Endothelial cell of umbilical vein (primary cell): ENCODE data around the gene PRSS48. TPM values are rescaled to one million over a fixed set of nuclear protein-coding genes. Genes with fewer than 3 reads are reported as not detected.
A peak's percentile ranks its signal among the peaks of the same experiment; 100 is the strongest.

ENCODE experiments used
- BruUV-seq: library from RNA; stranded (reverse); fragments of 400-500 nt; replicated peaks from 2 replicates; lab custom pipeline; 2021; lab: Mats Ljungman, UMichigan
- CTCF ChIA-PET: fragments of 300-600, 350-600 bp; sonication (Branson Sonifier 250); formaldehyde crosslinking; loops from one replicate; lab custom pipeline; 2021; ENCODE audit warnings: antibody characterized with exemption, inconsistent platforms; lab: Charles Lee
- POLR2A ChIA-PET: fragments of 300-600, 350-600 bp; sonication (Branson Sonifier 250); formaldehyde crosslinking; loops from one replicate; lab custom pipeline; 2021; ENCODE audit warnings: antibody characterized with exemption, inconsistent platforms; lab: Charles Lee
- DNase-seq: peaks from one replicate; pipeline ENCODE4 v3.0.0-alpha.2; 2011; ENCODE audit warnings: low read depth, low spot score
- FAIRE-seq: peaks from 2 replicates; lab custom pipeline; 2011; peaks lifted over from hg19 to GRCh38; lab: Jason Lieb, UNC
- H2AFZ ChIP-seq: 2 replicates; pipeline ENCODE4 v1.6.0; 2012; ENCODE audit warnings: low read depth, low read length, control low read depth, inconsistent platforms
- H3K27ac ChIP-seq: 2 replicates; pipeline ENCODE4 v1.5.1; 2011; ENCODE audit warnings: low read depth, mild to moderate bottlenecking, control low read depth, low read length, moderate library complexity; ENCODE audit not compliant: insufficient read depth
- H3K27me3 ChIP-seq, 2 experiments: 2 replicates each; pipeline versions ENCODE4 v1.6.0 to v1.6.1; 2011; ENCODE audit warnings: low read length in 2 of 2, mixed read lengths in 1 of 2; ENCODE audit not compliant: control insufficient read depth in 2 of 2, insufficient read depth in 2 of 2
- H3K36me3 ChIP-seq, 2 experiments: 2 replicates in 1 of 2; 3 replicates in 1 of 2; pipeline ENCODE4 v1.5.1; 2011; ENCODE audit warnings: low read length in 2 of 2, mild to moderate bottlenecking in 1 of 2, moderate library complexity in 1 of 2; ENCODE audit not compliant: control insufficient read depth in 2 of 2, insufficient read depth in 2 of 2; ENCODE audit errors: extremely low read depth in 1 of 2
- H3K4me1 ChIP-seq: 3 replicates; pipeline ENCODE4 v1.5.1; 2011; ENCODE audit warnings: mild to moderate bottlenecking, low read length; ENCODE audit not compliant: control insufficient read depth, insufficient read depth; ENCODE audit errors: extremely low read depth
- H3K4me2 ChIP-seq: 2 replicates; pipeline ENCODE4 v1.6.1; 2011; ENCODE audit warnings: low read length, control low read depth, mixed read lengths; ENCODE audit not compliant: insufficient read depth
- H3K4me3 ChIP-seq, 3 experiments: fragments of 200-600 bp in 1 of 3; sonication (generic), shearing (Covaris generic) in 1 of 3; replicated peaks in 1 of 3; 2 replicates each; pipeline ENCODE4 v1.5.1; 2011 to 2016; ENCODE audit warnings: control low read depth in 3 of 3, low read length in 3 of 3, mild to moderate bottlenecking in 2 of 3, inconsistent platforms in 1 of 3, low read depth in 1 of 3, moderate library complexity in 1 of 3; ENCODE audit not compliant: insufficient read depth in 1 of 3
- H3K79me2 ChIP-seq: 2 replicates; pipeline ENCODE4 v1.6.0; 2012; ENCODE audit warnings: low read length, inconsistent platforms; ENCODE audit not compliant: control insufficient read depth, insufficient read depth
- H3K9ac ChIP-seq: replicated peaks from 2 replicates; pipeline ENCODE3; 2011; ENCODE audit warnings: low read length, control low read depth; ENCODE audit not compliant: insufficient read depth; ENCODE audit errors: extremely low read depth
- H3K9me1 ChIP-seq: replicated peaks from 3 replicates; pipeline ENCODE4 v1.6.0; 2011; ENCODE audit warnings: mild to moderate bottlenecking, low read length; ENCODE audit not compliant: control insufficient read depth, insufficient read depth; ENCODE audit errors: extremely low read depth
- H3K9me3 ChIP-seq: replicated peaks from 2 replicates; pipeline ENCODE4 v1.5.1; 2012; ENCODE audit warnings: low read length, inconsistent platforms; ENCODE audit not compliant: control insufficient read depth, insufficient read depth
- H4K20me1 ChIP-seq: replicated peaks from 2 replicates; pipeline ENCODE3; 2011; ENCODE audit warnings: mild to moderate bottlenecking, low read length; ENCODE audit not compliant: control insufficient read depth, insufficient read depth; ENCODE audit errors: extremely low read depth
- CTCF ChIP-seq, 2 donors: IDR thresholded peaks; 1 replicate in 1 of 2; 2 replicates in 1 of 2; pipeline ENCODE4 v1.5.1; 2011; ENCODE audit warnings: low read length in 2 of 2, mild to moderate bottlenecking in 2 of 2, moderate library complexity in 2 of 2, control low read depth in 1 of 2, inconsistent platforms in 1 of 2, low read depth in 1 of 2; ENCODE audit not compliant: insufficient read depth in 1 of 2; ENCODE audit errors: extremely low read depth in 1 of 2
- POLR2A ChIP-seq: IDR thresholded peaks from 2 replicates; pipeline ENCODE4 v1.6.1; 2012; ENCODE audit warnings: low read depth, mild to moderate bottlenecking, control low read depth, low read length
- POLR2AphosphoS5 ChIP-seq: IDR thresholded peaks from 2 replicates; pipeline ENCODE4 v1.6.1; 2012; ENCODE audit warnings: low read depth, mild to moderate bottlenecking, control low read depth, low read length, moderate library complexity; ENCODE audit not compliant: insufficient read depth
- dilution Hi-C: fragments of 300-500 bp; cut with MboI; formaldehyde crosslinking; loops from one replicate; pipeline ENCODE4 v1.15.0; 2019; ENCODE audit warnings: low sequenced_read_pairs; ENCODE audit not compliant: extremely low pct_ligation_motif_present
- intact Hi-C: fragments of 100-400 bp; cut with micrococcal nuclease; formaldehyde crosslinking; loops from one replicate; pipeline ENCODE4 v1.10.0; 2022
- polyA plus RNA-seq, 4 experiments: library from polyadenylated mRNA; depleted of rRNA in 3 of 4; stranded (reverse) in 3 of 4; unstranded in 1 of 4; fragments of >200 nt; gene quantifications; 2 replicates each; pipeline versions ENCODE4 v1.2.1 to v1.2.3, GENCODE V29; 2011 to 2012; ENCODE audit warnings: missing spikeins in 1 of 4
- total RNA-seq: library from RNA; stranded (reverse); gene quantifications from 2 replicates; pipeline ENCODE4 v1.2.3, GENCODE V29; 2021

PRSS48 gene
- total and polyA plus RNA-seq, 2 donors (not counting 3 experiments of a cell fraction or from before 2014, with no cell fraction given) = not detected

- H3K9me3 ChIP-seq = no peaks in the 10 kb centered on the region
- intact Hi-C loops (no loop called here), dilution Hi-C loops (no loop called here)
- FAIRE-seq = no peak
- peaks cover 48% of the 10 kb centered on the region for H3K4me1 ChIP-seq
- no peaks in the 10 kb centered on the region for H3K27me3 ChIP-seq
- H3K79me2 ChIP-seq = peaks cover 49% of the 10 kb centered on the region
- no peaks in the 10 kb centered on the region for H3K9me1 ChIP-seq
- H4K20me1 ChIP-seq = no peaks in the 10 kb centered on the region
- BruUV-seq = no TSS peak
- no peak for DNase-seq
- CTCF ChIA-PET = interaction anchor here (0.5 to 2.5 kb wide), 4 partner anchors 10 to 16 kb away, joined by 3 to 11 read pairs (median 7); partner anchors contain the start of gene SH3D19
- H3K4me3 ChIP-seq = no peak overlapping the region
- peak overlapping the region; percentile 88 for H3K4me2 ChIP-seq
- no peak for TF ChIP-seq CTCF (IDR thresholded peaks at IDR 0.05; ENCODE audit: extremely low read depth in 1 of 2, insufficient read depth in 1 of 2, low read depth in 1 of 2, low read length in 2 of 2)
- H3K9ac ChIP-seq = no peak overlapping the region
- POLR2A ChIA-PET = no interaction called here
- no peak overlapping the region for H2AFZ ChIP-seq
- no peak overlapping the region for H3K27ac ChIP-seq
- H3K36me3 ChIP-seq = no peaks in the 10 kb centered on the region
These were observed 37.0 kb downstream of the PRSS48 start for GRCh38 chr4:151314010-151314355.

- dilution Hi-C loops (no loop called here), intact Hi-C loops (no loop called here)
- Histone ChIP-seq H3K27me3 (no peaks in the 10 kb centered on the region), H2AFZ (no peak overlapping the region), H3K4me2 (peak overlapping the region; percentile 88), H4K20me1 (no peaks in the 10 kb centered on the region), H3K36me3 (no peaks in the 10 kb centered on the region), H3K27ac (peak overlapping the region; percentile 72), H3K9ac (peak overlapping the region; percentile 38), H3K9me1 (no peaks in the 10 kb centered on the region), H3K4me3 (no peak overlapping the region), H3K9me3 (no peaks in the 10 kb centered on the region), H3K4me1 (peaks cover 48% of the 10 kb centered on the region), H3K79me2 (peaks cover 52% of the 10 kb centered on the region)
- DNase-seq = peak; percentile 54
- no peak for FAIRE-seq
- BruUV-seq = no TSS peak
- CTCF ChIA-PET = interaction anchor here (0.8 to 2.5 kb wide), 4 partner anchors 8 to 30 kb away, joined by 3 to 11 read pairs (median 7); partner anchors contain the start of gene SH3D19
- TF ChIP-seq CTCF (IDR thresholded peaks at IDR 0.05; ENCODE audit: extremely low read depth in 1 of 2, insufficient read depth in 1 of 2, low read depth in 1 of 2, low read length in 2 of 2) (no peak), POLR2AphosphoS5 (no peak), POLR2A (no peak)
- POLR2A ChIA-PET = interaction anchor here (1.2 kb wide), 1 partner anchor 11 kb away, joined by 3 read pairs; the partner anchor contains the start of gene SH3D19
These were observed 37.5 kb downstream of the PRSS48 start for GRCh38 chr4:151314479-151314878.
